HG03280 (cell line): ENCODE measurements around the gene MAGI1.

Source experiments
- ATAC-seq: cut with Tn5 transposase; IDR thresholded peaks from one replicate; pipeline ENCODE4 v1.9.1; 2021; ENCODE audit warnings: mild to moderate bottlenecking, moderate library complexity; ENCODE audit not compliant: unreplicated experiment

The MAGI1 gene

DNA sequence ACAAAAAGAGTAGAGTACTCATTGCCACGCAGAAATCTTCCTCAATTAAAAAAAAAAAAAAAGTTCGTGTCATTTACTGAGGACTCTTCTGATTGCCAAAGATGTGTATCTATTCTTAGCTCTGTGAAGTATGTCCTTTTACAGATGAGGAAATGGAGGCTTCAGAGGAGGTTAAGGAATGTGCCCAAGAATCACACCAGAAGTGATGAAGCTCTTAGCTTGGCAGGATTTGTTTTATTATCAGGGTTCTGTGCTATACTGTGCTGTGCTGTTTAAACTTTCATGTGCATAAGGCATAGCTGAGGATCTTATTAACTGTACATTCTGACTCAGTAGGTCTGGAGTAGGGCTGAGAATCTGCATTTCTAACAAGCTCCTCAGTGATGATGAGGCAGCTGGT, 685.8 kb downstream of the MAGI1 start:
- no peak for ATAC-seq

DNA sequence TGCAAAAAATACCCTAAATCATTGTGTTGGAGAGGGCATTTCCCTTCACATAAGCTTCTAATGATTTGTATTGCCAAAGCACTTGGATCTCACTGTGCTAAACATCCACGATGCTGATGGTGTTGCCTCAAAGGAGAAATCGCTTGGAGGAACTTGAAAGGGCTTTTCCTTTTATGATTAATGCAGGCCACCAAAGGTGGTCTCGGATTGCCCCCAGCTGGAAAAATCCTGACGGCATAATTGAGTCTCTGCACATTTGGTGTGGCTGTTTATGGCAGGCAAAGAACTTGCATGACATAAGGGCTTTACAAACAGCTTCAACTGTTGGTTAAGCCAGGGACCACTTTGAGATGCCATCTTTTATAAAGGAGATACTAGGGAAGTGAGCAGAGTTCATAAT, 687.0 kb downstream of the MAGI1 start:
- no peak for ATAC-seq

DNA sequence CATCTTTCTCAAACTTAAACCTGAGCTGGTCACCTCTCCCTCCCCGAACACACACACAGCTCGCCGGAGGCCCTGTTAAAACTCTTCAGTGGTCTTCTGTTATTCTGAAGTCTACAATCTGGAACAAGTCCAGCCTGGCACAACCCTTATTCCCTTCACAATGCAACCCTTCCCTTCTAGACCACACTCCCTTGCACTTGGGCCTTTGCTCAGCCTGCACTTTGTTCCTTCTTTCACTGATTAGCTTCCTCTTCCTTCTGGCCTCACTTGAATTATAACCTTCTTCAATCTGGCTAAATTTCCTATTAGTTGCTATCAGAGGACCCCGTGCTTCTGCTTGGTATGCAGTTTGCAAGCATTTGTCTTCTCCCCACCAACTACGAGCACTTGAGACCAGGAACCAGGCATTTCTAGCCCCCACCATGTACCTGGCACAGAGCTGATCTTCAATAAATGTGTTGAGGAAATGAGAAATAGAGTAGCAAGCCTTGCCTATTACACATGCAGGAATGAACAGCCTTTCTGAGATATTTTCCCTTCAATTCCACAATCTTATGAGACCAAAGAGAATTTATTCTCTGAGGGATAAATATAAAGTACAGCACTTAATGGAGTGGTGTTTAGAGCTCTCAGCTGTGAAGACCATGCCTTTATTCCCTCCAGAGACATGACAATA, 687.8 kb downstream of the MAGI1 start:
- ATAC-seq, result no peak

DNA sequence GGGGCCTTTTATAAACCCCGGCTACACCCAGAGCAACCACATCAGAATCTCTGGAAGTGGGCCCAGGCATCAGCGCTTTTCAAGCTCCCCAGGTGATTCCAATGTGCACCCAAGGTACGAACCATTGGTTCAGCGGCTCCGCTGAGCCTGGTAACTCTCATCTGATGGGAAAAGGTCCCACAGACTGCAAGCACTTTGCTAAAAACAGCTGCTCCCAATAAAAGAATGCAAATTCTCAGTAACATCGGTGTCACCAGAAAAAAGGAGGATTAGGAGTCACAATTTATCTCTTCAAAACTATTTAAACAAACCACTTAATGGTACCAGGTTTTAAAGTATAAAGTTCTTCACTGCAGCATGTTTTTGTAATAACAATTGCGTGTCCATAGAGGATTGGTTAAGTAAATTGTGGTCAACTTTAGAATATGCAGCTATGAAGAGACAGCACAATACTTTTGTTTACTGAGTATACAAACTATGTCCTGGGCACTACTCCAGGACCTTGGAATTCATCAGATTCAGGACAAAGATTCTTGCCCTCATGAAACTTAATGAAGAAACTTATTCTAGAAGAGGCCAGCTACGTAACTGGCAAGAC, 690.2 kb downstream of the MAGI1 start:
- no peak for ATAC-seq

DNA sequence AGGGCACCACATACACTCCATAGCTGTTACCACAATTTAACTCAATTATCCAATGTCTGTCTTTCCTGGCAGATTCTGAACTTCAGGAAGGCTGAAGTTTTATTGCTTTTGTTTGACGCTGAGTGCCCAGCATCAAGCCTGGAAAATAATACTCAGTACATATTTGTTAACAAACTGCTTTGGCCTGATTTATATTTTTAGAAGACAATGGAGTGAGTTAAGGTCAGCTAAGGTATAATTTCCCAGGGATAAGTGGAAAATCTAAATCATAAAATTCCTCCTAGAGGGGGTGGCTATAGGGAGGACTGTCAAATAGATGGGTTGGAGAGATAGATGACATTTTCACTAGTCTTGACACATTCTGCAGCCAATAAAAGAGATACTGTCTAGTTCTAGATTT, 691.6 kb downstream of the MAGI1 start:
- no peak for ATAC-seq

DNA sequence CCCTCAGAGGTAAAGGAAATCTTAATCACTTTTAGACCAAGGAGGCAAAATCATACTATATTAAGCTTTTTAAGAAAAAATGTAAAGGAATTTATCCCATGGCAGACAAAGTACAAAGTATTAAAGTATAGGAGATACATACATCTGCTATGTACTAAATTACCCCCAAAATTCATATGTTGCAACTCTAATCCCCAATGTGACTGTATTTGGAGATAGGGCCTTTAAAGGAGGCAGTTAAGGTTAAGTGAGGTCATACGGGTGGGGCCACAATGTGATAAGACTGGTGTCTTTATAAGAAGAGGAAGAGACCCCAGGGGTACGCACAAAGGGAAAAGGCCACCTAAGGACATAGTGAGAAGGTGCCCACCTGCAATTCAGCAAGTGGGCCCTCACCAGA, 693.9 kb downstream of the MAGI1 start:
- no peak for ATAC-seq

DNA sequence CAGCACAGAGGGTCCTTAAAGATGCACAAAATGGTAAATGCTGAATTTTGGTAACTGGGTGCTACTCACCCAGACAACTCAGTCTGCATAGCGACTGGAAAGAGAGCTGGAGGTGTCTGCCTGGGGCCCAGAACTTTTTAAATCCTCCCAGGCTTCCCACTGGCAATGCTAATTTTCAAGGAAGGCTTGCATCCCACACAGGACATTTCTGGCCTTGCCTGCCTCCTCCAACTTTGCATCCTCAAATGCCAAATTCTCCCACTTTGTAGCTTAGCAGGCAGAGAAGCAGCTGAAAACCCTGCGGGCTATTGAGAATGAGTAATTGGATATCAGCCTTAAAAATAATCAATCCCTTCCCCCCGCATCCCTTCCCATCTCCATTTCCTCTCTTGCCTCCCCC, 694.3 kb downstream of the MAGI1 start:
- no peak for ATAC-seq

DNA sequence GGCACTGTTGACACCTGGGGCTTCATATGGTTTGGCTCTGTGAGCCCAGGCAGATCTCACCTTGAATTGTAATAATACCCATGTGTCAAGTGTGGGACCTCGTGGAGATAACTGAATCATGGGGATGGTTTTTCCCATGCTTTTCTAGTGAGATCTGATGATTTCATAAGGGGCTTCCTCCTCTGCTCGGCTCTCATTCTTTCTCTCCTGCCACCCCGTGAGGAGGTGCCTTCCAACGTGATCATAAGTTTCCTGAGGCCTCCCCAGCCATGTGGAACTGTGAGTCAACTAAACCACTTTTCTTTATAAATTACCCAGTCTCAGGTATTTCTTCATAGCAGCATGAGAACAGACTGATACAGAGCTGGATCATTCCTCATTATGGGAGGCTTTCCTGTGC, 695.0 kb downstream of the MAGI1 start:
- ATAC-seq, result no peak

GRCh38 chr3:65343026-65343425, 695.7 kb downstream of the MAGI1 start:
- ATAC-seq, result no peak

GRCh38 chr3:65342084-65342683, 696.5 kb downstream of the MAGI1 start:
- no peak for ATAC-seq

DNA sequence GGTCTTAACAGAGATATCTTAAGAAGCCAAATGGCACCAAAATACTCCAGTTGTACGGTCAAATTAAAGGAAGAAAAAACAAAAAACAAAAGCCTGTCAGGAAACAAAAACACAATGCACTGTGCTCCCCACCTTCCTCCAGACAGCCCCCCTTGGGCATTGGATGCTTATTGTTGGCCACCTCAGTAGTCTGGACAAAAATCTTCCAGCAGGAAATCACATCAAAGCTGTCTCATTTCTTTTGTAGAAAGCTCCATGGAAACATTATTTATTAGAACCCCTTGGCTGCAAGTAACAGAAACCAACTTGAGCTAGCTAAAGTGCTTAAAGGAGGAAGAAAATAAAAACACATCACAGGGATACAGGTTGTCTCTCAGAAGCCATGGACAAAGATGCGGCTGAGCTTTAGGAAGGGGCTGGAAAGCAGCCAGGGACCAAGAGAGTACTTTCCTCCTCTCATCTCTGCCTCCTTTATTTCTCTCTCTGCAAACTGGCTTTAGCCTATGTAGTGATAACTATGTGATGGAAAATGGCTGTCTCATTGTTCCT, 699.5 kb downstream of the MAGI1 start:
- no peak for ATAC-seq

- no peak for ATAC-seq
Observed at GRCh38 chr3:65338571-65338970, 700.1 kb downstream of the MAGI1 start.

DNA sequence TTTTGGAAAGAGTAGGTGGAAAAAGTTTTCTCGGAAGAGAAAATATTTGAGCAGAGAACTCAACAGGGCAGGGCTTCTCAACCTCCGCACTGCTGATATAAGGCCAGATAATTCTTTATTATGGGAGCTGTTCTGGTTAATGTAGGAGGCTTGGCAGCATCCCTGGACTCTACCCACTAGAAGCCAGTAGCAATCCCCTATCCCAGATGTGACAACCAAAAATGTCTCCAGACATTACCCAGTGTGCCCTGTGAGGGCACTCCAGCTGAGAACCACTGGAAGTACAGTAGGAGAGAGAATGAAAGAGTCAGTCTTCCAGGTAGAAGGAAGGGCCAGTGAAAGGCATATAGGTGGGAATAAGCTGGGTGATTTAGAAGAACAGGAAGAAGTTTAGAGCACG, 703.1 kb downstream of the MAGI1 start:
- no peak for ATAC-seq

DNA sequence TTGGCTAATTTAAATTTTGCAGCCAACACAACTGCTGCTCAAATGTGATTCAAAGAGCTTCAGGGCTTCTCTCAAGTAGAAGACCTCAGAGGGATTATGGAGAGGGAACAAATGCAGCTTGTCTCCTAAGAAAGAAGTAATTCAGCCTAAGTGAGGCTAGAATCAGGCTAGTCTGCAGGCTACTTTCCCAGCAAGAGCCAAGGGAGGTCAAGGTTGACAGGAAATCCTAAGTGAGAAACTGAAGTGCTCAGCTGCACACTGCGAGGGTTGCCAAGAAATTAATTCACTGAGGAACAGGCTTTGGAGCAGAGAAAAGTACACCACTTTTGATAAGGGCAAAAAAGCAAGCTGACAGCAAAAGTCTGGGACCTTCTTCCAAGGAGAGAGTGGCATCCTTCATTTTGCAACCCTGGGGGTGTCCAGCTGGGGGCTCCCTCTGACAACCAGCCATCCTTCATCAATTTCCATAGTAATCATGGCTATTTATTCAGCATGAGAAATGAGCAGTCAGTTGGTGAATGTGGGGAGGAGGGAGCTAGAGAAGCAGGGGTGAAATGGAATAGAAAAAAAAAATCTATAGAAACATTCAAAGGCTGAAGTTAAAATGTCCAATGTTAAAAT, 704.6 kb downstream of the MAGI1 start:
- no peak for ATAC-seq

- no peak for ATAC-seq
Observed at GRCh38 chr3:65331730-65332129, 707.0 kb downstream of the MAGI1 start.

- no peak for ATAC-seq
Observed at GRCh38 chr3:65330072-65330471, 708.6 kb downstream of the MAGI1 start.

- ATAC-seq, result no peak
Observed at GRCh38 chr3:65328148-65328547, 710.6 kb downstream of the MAGI1 start.

DNA sequence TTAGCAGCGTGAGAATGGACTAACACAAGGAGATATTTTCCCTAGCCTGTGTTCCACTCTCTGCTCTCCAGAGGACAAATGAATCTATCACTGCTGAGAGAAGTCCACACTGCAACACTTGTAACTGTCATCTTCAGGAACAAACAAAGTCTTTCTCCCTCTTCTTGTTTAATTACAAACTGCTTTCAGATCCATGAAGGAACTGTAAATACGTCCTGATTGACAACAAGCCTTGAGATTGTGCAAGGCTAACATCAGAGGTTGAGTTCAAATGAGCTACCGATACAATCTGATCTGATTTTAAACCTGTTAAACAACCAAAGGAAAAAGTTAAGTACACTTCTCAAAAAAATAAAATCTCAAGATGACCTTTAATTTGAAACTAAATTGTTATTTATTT, 712.1 kb downstream of the MAGI1 start:
- no peak for ATAC-seq

DNA sequence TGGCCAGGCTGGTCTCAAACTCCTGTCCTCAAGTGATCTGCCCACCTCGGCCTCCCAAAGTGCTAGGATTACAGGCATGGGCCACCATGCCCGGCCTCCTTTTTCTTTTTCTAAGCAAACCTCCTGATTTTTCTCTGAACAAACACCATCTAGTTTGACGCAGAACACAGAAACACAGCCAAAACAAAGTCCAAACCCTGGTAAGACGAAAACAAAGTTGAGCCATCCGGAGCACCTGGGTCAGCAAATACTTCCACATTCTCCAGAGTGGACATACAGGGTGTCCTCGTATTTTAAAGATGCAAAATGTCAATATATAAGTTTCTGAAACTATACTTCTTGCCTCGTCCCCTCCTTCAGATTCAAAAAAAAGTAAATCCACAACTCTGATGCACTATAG, 715.8 kb downstream of the MAGI1 start:
- ATAC-seq, result no peak

DNA sequence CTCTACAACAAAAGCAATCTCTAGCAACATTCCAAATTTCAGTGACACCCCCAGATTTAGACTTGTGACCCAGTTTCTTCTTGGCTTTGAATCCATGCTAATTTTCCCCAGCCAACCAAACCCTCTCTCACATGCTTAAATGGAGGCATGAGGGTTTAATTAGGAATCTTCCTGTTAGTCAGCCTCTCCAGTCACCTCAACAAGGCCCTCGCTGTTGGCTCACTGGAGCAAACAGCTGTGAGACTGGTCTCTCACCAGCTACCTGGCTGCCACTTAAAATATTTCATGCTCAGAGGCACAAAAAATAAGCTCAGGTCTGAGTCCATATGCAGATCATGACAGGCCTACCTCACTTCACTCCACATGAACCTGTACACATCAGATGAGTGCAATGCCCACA, 720.5 kb downstream of the MAGI1 start:
- ATAC-seq, result no peak

DNA sequence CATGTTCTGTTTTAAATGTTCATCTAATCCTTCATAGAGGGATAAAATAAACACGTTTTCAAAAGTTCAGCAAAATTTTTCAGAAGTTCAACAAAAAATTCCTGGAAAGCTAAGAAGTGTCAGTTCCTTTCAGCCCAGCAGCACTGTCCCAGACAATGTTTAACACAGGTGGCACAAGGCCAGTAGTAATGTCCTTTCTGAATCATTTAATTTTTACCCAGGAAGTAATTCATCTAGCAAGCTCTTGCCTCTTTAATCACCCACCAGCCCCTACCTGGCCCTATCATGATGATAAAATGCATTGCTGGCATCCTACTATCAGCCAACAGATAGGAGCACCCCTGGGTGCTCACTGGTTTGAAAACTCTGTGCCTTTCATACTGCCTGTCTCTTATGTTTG, 723.8 kb downstream of the MAGI1 start:
- ATAC-seq, result no peak

DNA sequence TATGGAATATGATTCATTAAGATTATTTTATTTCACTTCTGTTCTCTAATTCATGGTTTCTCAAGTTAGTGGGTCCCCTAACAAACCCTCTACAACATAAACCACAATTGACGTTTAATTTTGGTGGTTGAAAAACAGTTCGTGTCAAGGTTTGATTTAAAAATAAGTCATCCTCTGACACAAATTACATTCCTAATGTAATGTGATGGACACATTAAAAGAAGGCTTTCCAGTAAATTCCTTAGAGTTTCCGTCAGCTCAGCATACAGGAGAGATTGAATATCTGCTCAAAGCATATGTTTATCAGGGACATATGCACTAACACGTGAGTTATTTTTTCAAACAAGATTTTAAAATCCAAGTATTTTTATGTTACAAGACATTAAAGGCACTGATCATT, 724.4 kb downstream of the MAGI1 start:
- no peak for ATAC-seq
